GM19193 (cell line): Measurements from ENCODE around the gene SWI5.

Experiments used
- POLR2A ChIP-seq: IDR thresholded peaks from 4 replicates; pipeline ENCODE4 v1.6.1; 2011; ENCODE audit not compliant: insufficient read depth, insufficient read length; ENCODE audit errors: extremely low read depth

SWI5 gene

DNA sequence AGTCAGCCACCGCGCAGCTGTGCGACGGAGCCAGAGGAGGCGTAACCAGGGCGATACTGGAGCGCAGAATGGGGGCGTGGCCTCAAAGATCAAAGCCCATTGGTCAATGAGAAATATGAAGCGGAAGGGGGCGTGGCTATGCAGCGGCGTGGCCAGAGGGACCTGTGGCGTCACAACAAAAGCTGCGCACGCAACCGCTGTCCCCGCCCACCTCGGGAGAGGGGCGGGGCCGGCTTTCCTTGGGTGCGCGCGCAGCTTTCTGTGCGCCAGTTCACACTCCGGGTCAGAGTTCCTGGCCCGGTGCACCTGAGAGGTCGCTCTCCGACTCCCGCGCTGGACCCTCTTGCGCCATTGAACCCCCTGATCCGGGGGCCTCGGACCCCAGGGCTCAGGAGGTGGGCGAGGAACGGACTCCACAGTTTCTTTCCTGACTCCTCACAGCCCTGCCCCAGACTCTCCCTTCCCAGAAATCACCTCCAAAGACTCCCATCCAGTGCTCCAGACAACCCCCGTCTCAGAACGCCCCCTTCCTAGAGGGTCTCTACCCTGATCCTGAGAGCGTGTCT lies at the start of gene SWI5:
SWI5 (plus strand) TSS at position 269 of the 566 bp plus-strand sequence.
- peak; percentile 99 for TF ChIP-seq POLR2A

DNA sequence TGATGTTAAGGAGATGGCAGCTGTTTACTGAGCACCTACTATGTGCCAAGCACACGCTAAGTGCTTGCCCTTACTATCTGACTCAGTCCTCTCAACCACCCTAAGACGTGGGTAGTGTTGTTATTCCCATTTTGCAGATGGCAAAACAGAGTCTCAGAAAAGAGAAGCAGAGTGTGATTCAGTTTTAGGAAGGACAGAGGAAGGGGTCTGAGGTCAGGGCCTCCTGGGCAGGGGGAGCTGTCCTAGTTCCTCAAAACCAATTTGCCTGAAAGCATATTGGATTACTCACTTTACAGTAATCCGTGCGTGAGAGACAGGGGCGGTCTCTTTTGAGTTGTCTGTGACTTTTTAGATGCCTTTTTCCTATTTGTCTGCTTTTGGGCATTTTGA lies 49.7 kb upstream of the SWI5 start:
- TF ChIP-seq POLR2A, result no peak

DNA sequence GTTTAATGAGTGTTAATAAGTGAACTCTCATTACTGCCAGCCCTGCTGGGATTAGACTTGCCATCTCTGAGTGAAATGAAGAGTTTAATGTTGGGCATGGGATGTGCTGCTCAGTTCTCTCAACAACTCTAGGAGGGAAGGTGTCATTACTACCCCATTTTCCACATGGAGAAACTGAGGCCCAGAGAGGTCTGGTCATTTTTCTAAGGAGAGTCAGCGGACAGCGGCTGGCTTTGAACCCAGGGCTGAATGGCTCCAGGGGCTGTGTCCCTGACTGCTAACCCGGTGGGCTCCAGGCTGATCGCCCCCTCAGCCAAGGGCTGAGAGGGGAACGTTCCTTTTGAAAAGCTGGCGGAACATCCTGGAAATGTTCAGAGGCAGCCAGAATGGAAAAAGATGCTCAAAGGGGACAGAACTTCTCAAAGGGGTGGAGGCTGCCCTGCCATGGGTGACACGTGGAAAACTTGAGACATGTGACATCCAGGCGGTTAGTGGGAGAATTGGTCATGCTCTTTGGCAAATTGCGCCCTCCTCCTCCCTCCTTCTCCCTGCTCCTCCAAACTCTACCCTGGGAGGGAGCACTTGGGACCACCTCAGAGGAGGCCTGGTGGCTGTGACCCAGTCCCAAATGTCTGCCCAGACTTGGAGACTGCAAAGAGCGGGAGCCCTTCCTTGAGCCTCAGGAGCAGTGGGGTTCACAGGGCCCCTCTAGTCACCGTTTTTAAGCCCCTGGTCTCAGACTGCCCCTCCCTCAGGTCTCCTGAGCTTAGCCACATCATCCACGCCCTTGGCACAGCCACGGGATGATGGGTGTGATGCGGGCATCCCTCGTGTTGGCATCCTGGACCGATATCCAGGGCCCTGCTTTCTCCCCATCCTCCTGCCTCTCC lies 44.2 kb upstream of the SWI5 start:
- TF ChIP-seq POLR2A, result no peak

DNA sequence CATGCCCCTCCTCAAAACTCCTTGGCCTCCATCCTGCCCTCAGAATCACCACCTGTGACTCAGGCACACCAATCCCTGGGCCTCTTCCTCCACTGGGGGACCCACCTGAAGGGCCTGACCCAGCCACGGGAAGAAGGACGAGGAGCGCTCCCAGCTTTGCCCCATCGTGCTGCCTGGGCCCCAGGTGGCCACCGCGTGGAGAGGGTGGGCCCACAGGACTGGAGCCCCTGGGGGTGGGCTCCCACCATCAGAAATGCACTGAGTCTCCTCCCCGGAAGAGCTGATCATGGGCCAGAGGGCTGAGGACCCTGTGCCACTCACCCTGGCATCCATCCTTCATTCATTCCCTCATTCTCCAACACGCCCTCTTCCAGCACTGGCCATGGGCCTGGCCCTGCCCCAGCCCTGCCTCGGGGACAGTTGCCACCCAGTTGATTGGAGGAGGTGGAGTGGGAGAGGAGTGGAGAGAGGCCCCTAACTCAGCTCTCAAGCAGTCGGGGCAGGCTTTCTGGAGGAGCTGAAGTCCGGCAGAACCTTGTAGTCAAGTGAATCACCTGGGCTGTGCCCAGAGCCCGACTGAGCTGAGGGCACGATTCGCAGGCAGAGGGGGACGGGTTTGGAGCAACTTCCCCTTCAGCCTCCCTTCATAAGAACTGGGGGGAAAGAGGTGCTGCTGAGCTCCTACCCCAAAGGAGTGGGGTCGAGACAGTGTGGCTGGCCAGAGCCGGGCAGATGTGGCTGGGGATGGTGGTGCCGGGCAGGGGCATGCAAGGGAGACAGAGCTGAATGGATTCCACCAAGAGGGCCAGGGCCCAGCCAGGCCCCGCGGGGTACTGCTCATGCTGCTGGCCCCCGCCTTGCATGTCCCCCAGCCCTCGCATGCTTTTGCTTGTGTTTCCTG lies 43.3 kb upstream of the SWI5 start:
- TF ChIP-seq POLR2A, result no peak

DNA sequence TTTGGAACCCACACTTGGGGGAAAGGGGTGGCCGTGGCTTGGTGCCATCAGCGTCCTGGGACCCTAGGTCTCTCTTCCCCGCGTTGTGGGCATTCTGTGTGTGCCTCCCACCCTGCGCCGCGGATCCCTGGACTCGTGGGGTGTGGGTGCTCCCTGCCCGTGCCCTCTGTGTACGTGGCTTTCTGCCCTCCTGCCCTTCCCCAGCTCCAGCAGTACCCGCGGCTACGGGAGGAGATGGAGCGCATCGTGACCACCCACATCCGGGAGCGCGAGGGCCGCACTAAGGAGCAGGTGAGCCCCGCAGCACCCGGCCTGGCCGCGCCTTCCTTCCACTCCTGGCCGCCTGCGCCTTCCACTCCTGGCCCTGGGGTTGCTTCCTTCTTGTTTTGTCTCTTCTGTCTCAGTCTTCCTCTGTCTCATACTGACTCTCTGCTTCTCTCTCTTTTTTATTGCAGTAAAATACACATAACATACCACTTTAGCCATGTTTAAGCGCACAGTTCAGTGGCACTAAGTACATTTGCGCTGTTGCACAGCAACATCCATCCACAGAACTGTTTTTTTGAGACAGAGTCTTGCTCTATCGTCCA lies 42.2 kb upstream of the SWI5 start:
- no peak for TF ChIP-seq POLR2A

DNA sequence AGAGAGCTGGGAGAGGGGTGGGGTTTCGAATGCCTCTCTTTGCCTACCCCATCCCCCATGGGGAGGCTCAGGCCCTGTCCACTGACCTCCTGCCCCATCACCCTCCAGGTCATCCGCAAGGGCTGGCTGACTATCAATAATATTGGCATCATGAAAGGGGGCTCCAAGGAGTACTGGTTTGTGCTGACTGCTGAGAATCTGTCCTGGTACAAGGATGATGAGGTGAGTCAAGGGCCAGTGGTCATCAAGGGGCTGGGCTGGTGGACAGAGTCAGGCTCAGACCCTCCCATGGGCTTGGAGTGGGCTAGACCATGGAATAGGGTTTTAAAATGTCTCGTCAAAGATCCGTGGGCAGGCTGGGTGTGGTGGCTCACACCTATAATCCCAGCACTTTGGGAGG lies 34.0 kb upstream of the SWI5 start:
- TF ChIP-seq POLR2A, result no peak

DNA sequence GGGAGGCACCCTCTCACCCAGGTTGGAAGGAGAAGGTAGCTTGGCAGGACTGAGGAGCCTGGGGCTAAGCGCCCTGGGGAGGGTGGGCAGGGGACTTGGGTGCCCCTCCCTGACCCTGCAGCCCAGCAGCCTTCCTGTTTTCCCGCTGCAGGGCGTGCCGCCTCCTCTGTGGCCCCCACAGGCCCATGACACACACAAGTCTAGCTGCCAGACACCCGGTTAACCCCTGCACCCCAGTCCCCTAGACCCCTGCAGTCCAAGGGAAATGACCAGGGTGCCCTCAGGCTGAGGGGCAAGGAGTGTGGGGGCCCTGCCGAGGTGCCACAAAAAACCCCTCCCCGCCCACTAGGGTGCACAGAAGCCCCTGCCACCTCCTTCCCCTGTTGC lies 33.3 kb upstream of the SWI5 start:
- TF ChIP-seq POLR2A, result no peak

DNA sequence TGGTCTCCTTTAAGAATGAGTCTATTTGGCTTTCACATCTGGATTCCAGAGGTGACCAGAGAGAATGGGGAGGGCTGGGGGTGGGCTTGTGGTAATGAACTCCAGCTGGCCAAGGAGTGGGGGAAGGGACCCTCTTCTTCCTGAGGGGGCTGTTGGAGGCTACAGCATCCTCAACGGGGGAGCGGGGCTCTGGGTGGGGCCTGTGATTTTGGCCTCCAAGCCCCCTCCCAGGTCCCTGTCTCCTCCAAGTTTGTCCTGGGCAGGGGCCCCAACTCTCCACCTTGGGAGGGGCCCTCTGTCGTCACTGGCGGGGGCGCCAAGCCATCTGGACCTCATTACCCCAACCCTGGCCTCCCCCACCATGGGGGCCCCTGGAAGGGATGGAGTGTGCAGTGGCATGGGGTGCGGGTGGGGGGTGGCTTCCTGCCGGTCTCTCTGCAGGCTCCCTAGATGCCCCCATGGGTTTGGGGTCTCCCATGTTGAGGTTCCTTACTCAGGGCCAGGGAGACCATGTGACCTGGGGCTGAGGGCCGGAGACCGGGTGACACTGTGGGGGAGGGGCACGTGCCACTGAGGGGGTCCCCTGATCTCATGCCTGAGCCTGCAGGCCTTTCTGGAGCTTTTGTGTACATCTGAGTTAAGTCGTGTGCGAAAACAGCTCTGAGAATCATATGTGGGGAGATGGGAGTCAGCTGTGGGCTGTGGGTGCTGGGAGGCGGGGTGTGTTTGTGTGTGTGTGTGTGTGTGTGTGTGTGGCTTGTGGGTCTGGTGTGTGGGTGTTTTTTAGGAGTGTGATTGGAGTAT lies 32.7 kb upstream of the SWI5 start:
- TF ChIP-seq POLR2A, result no peak

DNA sequence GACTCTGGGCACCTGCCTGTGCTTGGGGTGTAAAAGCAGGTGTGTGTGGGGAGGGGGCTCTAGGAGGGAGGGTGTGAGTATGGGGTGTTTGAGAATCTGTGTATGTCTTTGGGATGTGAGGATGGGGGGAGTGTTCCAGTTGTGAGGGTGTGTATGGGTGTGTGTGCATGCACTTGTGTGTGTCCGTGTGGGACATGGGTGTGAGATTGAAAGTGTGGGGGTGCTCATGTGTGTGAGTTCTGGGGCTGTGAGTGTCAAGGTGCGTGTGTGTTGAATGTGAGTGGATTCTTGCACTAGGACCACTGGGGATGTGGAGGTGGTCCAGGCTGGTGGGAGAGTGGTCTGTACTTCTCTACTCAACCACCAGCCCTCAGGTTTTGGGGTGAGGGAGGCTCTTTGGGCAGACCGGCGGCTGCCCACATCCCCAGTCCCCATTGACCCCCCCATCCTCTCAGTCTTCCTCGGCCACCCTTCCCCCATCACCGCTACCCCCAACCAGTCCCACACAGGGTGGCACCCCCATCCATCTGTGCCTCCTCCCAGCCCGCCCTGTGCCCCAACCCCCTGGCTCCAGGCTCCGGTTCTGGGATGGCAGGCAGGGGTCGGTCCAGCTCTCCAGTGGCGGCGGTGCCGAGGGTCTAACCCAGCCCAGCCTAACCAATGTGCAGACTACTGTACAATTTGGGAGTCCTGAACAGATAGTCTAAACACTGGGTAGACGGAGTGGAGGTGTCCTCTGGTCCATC lies 31.8 kb upstream of the SWI5 start:
- TF ChIP-seq POLR2A, result no peak

DNA sequence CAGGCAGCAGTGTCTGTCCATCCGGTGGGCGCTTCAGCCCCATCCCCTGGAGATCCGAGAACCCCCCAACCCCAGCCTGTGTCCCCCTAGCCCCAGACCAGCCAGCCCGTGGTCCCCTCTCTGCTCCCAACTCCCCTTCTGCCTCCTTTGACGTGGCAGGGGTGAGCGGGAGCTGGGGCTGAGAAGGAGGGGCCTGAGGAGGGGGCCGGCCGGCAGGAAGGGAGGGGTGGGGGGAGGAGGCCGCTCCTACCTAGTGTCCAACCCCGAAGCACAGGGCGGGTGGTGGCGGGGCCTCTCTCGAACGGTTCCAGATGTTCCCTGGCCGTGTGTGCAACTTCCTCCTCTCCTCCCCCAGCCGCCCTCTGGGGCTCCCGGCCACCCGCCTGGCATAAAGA lies 31.2 kb upstream of the SWI5 start:
- no peak for TF ChIP-seq POLR2A

DNA sequence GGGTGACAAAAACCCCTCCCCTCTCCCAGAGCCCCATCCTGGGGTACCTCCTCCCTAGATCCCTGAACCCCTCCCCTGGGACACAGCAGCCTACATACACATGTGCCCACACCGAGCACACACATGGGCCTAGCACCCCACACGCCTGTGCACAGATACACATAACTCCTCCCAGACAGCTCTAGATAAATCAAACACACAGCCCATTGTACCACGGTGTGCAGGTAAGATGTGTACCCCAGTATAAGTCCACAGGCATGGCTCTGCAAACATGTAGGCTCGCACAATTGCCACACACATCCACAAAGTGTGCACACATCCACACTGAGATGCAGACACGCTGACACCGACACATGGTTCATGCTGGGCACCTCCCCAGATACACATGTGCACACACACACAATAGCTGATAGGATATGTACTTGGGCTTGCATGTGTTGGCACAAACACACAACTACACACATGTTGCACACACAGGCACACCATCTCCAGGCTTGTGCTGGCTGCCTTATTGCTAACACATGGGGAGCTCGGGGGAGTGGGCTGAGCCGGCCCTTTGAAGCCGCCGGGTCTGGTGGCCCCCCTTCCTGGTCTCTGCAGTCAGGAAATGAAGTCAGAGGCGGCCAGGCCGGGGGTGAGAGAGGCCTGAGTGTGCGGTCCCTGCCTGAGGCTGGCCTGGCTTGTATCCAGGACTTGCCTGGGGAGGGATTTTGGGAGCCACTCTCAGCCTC lies 30.5 kb upstream of the SWI5 start:
- TF ChIP-seq POLR2A, result no peak

DNA sequence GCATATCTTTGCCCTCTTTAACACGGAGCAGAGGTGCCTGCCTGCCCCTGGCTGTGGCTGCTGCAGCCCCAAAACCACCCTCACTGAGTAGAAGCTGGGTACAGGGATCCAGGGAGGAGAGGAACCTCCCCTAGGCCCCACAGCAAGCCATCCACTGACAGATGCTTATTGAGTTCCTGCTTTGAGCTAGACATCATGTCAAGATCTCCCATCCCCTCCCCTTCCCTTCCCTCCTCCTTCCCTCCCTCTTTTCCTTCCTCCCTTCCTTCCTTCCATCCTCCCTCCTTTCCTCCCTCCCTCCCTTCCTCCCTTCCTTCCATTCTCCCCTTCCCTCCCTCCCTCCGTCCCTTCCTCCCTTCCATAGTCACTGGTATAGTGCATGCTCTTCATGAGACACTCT lies 29.6 kb upstream of the SWI5 start:
- no peak for TF ChIP-seq POLR2A

DNA sequence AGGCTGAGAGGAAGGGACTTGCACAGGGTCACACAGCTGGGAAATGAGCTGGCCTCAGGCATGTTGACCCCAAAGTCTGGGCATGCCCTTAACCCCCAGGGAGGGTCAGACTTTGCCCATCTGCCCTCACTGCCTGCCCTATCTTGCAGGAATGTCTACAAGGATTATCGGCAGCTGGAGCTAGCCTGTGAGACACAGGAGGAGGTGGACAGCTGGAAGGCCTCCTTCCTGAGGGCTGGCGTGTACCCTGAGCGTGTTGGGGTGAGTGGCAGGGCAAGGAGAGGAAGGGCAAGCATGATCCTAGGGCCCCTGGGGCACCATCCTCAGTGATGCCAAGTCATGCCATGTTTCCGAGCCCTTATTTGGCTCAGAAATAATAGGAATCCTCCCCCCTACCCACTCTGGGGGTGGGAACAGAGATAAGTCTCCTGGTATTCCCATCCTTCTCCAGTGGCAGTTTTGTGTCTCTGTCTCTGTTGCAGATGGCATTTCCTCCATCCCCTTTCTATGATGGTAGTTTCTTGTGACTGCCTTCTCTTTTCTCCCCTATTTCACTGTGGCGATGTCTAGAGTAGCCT lies 28.8 kb upstream of the SWI5 start:
- TF ChIP-seq POLR2A, result no peak
